GM23338 (cell line): Measurements from ENCODE around the gene LDB3. TPM values are rescaled to one million over a fixed set of nuclear protein-coding genes. Genes with fewer than 3 reads are reported as not detected.

Source experiments
- ATAC-seq: fragments of 200-7000 bp; cut with Tn5 transposase; 3 replicates; pipeline ENCODE4 v1.9.1; 2020
- DNase-seq: peaks from one replicate; pipeline ENCODE4 v3.0.0-alpha.2; 2015; ENCODE audit warnings: low spot score
- H2AFZ ChIP-seq: fragments of 200-600 bp; sonication (generic); 2 replicates; pipeline ENCODE4 v1.8.0; 2016; ENCODE audit warnings: antibody characterized with exemption, mild to moderate bottlenecking, moderate library complexity
- H3F3A ChIP-seq: fragments of 200-600 bp; sonication (generic); replicated peaks from 2 replicates; pipeline ENCODE4 v1.8.0; 2017; ENCODE audit warnings: antibody characterized with exemption, mixed run types, low read depth
- H3K27ac ChIP-seq: fragments of 200-600 bp; sonication (generic); 2 replicates; pipeline ENCODE4 v1.6.1; 2016; ENCODE audit warnings: low read depth
- H3K27me3 ChIP-seq: fragments of 200-600 bp; sonication (generic); 2 replicates; pipeline ENCODE4 v1.8.0; 2016; ENCODE audit warnings: mild to moderate bottlenecking, mixed run types, moderate library complexity; ENCODE audit not compliant: insufficient read depth
- H3K36me3 ChIP-seq: fragments of 200-600 bp; sonication (generic); 2 replicates; pipeline ENCODE4 v1.8.0; 2016; ENCODE audit warnings: mild to moderate bottlenecking; ENCODE audit not compliant: insufficient read depth
- H3K4me1 ChIP-seq: fragments of 200-600 bp; sonication (generic); 2 replicates; pipeline ENCODE4 v1.8.0; 2016; ENCODE audit warnings: mild to moderate bottlenecking, moderate library complexity; ENCODE audit not compliant: insufficient read depth
- H3K4me2 ChIP-seq: fragments of 200-600 bp; sonication (generic); 2 replicates; pipeline ENCODE4 v1.7.1; 2017; ENCODE audit warnings: mixed run types
- H3K4me3 ChIP-seq: fragments of 200-600 bp; sonication (generic); 2 replicates; pipeline ENCODE4 v1.6.1; 2016; ENCODE audit warnings: mixed run types
- H3K79me2 ChIP-seq: fragments of 200-600 bp; sonication (generic); replicated peaks from 2 replicates; pipeline ENCODE4 v1.8.0; 2017; ENCODE audit warnings: mild to moderate bottlenecking; ENCODE audit not compliant: insufficient read depth
- H3K9me2 ChIP-seq: fragments of 200-600 bp; sonication (generic); 2 replicates; pipeline ENCODE4 v1.8.0; 2017; ENCODE audit not compliant: insufficient read depth
- H4K20me1 ChIP-seq: fragments of 200-600 bp; sonication (generic); replicated peaks from 2 replicates; pipeline ENCODE4 v1.8.0; 2017; ENCODE audit warnings: mild to moderate bottlenecking; ENCODE audit not compliant: insufficient read depth
- H3K27ac Mint-ChIP-seq: 2 replicates; pipeline ENCODE4 v1.8.0; 2020; ENCODE audit warnings: inconsistent platforms, mild to moderate bottlenecking, moderate library complexity, mixed read lengths
- H3K27me3 Mint-ChIP-seq: 3 replicates; pipeline ENCODE4 v1.8.0; 2022; ENCODE audit warnings: low read depth, mild to moderate bottlenecking, moderate library complexity, mixed read lengths, inconsistent platforms; ENCODE audit not compliant: insufficient read depth, poor library complexity
- H3K36me3 Mint-ChIP-seq: 3 replicates; pipeline ENCODE4 v1.8.0; 2021; ENCODE audit warnings: low read depth, mild to moderate bottlenecking, inconsistent platforms, moderate library complexity, mixed read lengths
- H3K4me1 Mint-ChIP-seq: 3 replicates; pipeline ENCODE4 v1.8.0; 2020; ENCODE audit warnings: mild to moderate bottlenecking, inconsistent platforms, mixed read lengths
- H3K4me3 Mint-ChIP-seq: 3 replicates; pipeline ENCODE4 v1.8.0; 2021; ENCODE audit warnings: moderate library complexity, mild to moderate bottlenecking, inconsistent platforms, mixed read lengths
- H3K9me3 Mint-ChIP-seq: 3 replicates; pipeline ENCODE4 v1.8.0; 2020; ENCODE audit warnings: moderate library complexity, mild to moderate bottlenecking, inconsistent platforms, mixed read lengths
- EZH2 ChIP-seq: fragments of 200-600 bp; sonication (generic); IDR thresholded peaks from one replicate; pipeline ENCODE4 v1.8.0; 2017; ENCODE audit warnings: antibody characterized with exemption, mild to moderate bottlenecking, low read depth; ENCODE audit not compliant: unreplicated experiment
- NANOG ChIP-seq: IDR thresholded peaks from 2 replicates; pipeline ENCODE4 v1.6.1; 2016; ENCODE audit warnings: antibody characterized with exemption, borderline replicate concordance
- POLR2AphosphoS5 ChIP-seq: IDR thresholded peaks from 2 replicates; pipeline ENCODE4 v1.6.1; 2016; ENCODE audit warnings: antibody characterized with exemption, low read depth
- STAT1 ChIP-seq: IDR thresholded peaks from one replicate; pipeline ENCODE4 v1.6.1; 2016; ENCODE audit warnings: antibody characterized with exemption; ENCODE audit not compliant: unreplicated experiment
- ZNF331 ChIP-seq: fragments of 250-450 bp; sonication (Bioruptor Pico); IDR thresholded peaks from 2 replicates; pipeline ENCODE4 v1.5.0; 2020; ENCODE audit warnings: low read depth, mild to moderate bottlenecking, moderate library complexity
- polyA plus RNA-seq: library from polyadenylated mRNA; unstranded; fragments of >200 nt; fragmentation: Nextera tagmentation; extraction: Ambion mirVana; gene quantifications from 2 replicates; pipeline ENCODE4 v1.2.1, GENCODE V29; 2016
- total RNA-seq: library from RNA; depleted of rRNA; stranded (reverse); fragments of >200 nt; shearing (Covaris generic); gene quantifications from 2 replicates; pipeline ENCODE4 v1.2.3, GENCODE V29; 2014
- TF ChIP-seq, protein P1 (sequence below): fragments of 250-450 bp; sonication (Bioruptor Pico); IDR thresholded peaks from 2 replicates; pipeline ENCODE4 v1.5.0; 2020; ENCODE audit warnings: mild to moderate bottlenecking, moderate library complexity

LDB3 gene
- total and polyA plus RNA-seq, 2 experiments from 2014 or later = 0.14 to 0.16 TPM

DNA sequence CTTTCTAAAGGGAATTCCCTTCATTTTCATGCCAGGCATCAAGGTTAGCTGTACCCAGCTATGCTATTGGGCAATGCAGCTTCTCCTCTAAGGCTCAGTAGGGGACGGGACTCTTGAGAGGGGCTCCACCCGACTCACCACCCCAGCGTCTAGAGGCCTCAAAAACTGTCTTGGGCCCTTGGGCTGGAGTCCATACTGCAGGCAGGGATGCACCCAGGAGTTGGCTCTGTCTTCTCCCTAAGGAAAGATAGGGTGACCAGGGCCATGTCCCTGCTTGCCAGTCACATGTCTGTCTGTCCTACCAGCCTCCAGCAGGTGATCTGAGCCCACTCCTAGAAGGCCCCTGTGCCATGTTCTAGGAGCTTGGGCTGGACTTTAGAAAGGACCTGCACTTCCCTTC lies 12.7 kb upstream of the LDB3 start:
- TF ChIP-seq, protein P1, sequence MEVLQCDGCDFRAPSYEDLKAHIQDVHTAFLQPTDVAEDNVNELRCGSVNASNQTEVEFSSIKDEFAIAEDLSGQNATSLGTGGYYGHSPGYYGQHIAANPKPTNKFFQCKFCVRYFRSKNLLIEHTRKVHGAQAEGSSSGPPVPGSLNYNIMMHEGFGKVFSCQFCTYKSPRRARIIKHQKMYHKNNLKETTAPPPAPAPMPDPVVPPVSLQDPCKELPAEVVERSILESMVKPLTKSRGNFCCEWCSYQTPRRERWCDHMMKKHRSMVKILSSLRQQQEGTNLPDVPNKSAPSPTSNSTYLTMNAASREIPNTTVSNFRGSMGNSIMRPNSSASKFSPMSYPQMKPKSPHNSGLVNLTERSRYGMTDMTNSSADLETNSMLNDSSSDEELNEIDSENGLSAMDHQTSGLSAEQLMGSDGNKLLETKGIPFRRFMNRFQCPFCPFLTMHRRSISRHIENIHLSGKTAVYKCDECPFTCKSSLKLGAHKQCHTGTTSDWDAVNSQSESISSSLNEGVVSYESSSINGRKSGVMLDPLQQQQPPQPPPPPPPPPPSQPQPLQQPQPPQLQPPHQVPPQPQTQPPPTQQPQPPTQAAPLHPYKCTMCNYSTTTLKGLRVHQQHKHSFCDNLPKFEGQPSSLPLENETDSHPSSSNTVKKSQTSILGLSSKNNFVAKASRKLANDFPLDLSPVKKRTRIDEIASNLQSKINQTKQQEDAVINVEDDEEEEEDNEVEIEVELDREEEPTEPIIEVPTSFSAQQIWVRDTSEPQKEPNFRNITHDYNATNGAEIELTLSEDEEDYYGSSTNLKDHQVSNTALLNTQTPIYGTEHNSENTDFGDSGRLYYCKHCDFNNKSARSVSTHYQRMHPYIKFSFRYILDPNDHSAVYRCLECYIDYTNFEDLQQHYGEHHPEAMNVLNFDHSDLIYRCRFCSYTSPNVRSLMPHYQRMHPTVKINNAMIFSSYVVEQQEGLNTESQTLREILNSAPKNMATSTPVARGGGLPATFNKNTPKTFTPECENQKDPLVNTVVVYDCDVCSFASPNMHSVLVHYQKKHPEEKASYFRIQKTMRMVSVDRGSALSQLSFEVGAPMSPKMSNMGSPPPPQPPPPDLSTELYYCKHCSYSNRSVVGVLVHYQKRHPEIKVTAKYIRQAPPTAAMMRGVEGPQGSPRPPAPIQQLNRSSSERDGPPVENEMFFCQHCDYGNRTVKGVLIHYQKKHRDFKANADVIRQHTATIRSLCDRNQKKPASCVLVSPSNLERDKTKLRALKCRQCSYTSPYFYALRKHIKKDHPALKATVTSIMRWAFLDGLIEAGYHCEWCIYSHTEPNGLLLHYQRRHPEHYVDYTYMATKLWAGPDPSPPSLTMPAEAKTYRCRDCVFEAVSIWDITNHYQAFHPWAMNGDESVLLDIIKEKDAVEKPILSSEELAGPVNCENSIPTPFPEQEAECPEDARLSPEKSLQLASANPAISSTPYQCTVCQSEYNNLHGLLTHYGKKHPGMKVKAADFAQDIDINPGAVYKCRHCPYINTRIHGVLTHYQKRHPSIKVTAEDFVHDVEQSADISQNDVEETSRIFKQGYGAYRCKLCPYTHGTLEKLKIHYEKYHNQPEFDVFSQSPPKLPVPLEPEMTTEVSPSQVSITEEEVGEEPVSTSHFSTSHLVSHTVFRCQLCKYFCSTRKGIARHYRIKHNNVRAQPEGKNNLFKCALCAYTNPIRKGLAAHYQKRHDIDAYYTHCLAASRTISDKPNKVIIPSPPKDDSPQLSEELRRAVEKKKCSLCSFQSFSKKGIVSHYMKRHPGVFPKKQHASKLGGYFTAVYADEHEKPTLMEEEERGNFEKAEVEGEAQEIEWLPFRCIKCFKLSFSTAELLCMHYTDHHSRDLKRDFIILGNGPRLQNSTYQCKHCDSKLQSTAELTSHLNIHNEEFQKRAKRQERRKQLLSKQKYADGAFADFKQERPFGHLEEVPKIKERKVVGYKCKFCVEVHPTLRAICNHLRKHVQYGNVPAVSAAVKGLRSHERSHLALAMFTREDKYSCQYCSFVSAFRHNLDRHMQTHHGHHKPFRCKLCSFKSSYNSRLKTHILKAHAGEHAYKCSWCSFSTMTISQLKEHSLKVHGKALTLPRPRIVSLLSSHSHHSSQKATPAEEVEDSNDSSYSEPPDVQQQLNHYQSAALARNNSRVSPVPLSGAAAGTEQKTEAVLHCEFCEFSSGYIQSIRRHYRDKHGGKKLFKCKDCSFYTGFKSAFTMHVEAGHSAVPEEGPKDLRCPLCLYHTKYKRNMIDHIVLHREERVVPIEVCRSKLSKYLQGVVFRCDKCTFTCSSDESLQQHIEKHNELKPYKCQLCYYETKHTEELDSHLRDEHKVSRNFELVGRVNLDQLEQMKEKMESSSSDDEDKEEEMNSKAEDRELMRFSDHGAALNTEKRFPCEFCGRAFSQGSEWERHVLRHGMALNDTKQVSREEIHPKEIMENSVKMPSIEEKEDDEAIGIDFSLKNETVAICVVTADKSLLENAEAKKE (CRISPR knock-in tag) = no peak
- TF ChIP-seq STAT1 (no peak), NANOG (no peak), ZNF331 (no peak), EZH2 (no peak), POLR2AphosphoS5 (no peak)
- ATAC-seq = no peak
- H4K20me1 ChIP-seq = no peaks in the 10 kb centered on the region
- peaks cover 3% of the 10 kb centered on the region; the same call in 2 of the 3 replicates for H3K4me1 Mint-ChIP-seq
- H3K9me3 Mint-ChIP-seq = no peaks in the 10 kb centered on the region; the same call in 2 of the 3 replicates
- no peak overlapping the region for H3K27ac ChIP-seq
- no peaks in the 10 kb centered on the region for H3K4me1 ChIP-seq
- no peak overlapping the region for H3K4me3 Mint-ChIP-seq
- H3K36me3 ChIP-seq = no peaks in the 10 kb centered on the region
- H3K36me3 Mint-ChIP-seq = no peaks in the 10 kb centered on the region; the same call in 2 of the 3 replicates
- H3K9me2 ChIP-seq = 0 out of 2 replicates have a peak, but pooled peaks cover 3% of the 10 kb centered on the region
- H3K27me3 ChIP-seq = no peaks in the 10 kb centered on the region
- peaks cover 10% of the 10 kb centered on the region for H3K27me3 Mint-ChIP-seq
- H3K79me2 ChIP-seq = no peaks in the 10 kb centered on the region
- H3K4me3 ChIP-seq = no peak overlapping the region
- H3F3A ChIP-seq = no peaks in the 10 kb centered on the region
- no peak overlapping the region for H3K27ac Mint-ChIP-seq
- no peak for DNase-seq
- H3K4me2 ChIP-seq = no peak overlapping the region
- no peak overlapping the region for H2AFZ ChIP-seq

DNA sequence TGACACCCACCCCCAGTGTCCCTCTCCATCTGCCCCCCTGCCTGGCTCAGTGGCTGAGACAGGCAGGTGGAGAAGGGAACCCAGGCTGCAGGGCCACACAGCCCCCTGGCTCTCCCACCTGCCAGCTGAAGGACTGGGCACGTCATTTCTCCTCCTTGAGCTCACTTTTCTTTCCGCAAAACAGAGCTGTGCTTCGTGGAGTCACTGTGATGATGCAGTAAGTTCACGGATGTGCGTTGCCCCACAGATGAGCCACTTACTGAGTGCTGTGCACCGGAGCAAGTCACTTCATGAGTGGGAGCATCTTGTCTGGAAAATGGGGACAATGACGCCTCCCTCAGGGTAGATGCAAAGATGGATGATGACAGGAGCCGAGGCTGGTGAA lies 11.3 kb upstream of the LDB3 start:
- Mint-ChIP-seq H3K9me3 (no peaks in the 10 kb centered on the region; the same call in 2 of the 3 replicates), H3K27ac (no peak overlapping the region), H3K4me3 (no peak overlapping the region; the same call in 2 of the 3 replicates), H3K27me3 (peaks cover 10% of the 10 kb centered on the region), H3K36me3 (no peaks in the 10 kb centered on the region; the same call in 2 of the 3 replicates), H3K4me1 (peaks cover 3% of the 10 kb centered on the region; the same call in 2 of the 3 replicates)
- Histone ChIP-seq H3K9me2 (0 out of 2 replicates have a peak, but pooled peaks cover 3% of the 10 kb centered on the region), H3K27me3 (no peaks in the 10 kb centered on the region), H3K27ac (no peak overlapping the region), H2AFZ (no peak overlapping the region), H3K4me2 (no peak overlapping the region), H3K36me3 (no peaks in the 10 kb centered on the region), H4K20me1 (no peaks in the 10 kb centered on the region), H3K4me1 (no peaks in the 10 kb centered on the region), H3K4me3 (no peak overlapping the region), H3K79me2 (no peaks in the 10 kb centered on the region), H3F3A (no peaks in the 10 kb centered on the region)
- TF ChIP-seq NANOG = no peak
- ATAC-seq (no peak), DNase-seq (no peak)
